ENCODE measurements around the gene DDX51.

DNA sequence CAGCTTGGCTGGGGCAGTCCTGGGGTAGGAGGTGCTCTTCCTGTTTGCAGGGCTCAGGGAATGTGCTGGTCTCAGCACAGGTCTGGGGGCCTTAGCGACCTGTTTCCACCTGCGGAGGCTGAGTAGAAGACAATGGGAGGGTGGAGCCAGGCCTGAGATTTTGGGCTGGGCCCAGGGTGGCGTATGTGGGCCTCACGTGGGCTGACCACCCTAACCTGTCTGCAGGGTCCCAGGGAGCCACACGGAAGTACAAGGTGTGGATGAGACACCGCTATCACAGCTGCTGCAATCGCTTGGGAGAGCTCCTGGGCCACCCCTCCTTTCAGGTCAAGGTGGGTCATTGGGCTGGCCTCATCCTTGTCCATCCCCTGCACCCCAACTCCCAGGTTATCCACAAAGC lies 1.2 kb upstream of the DDX51 start:
- TF ChIP-seq POLR2AphosphoS5 (IDR thresholded peaks at IDR 0.05; ENCODE audit: low read depth, low read length) (no peak), SIN3A (IDR thresholded peaks at IDR 0.05; ENCODE audit: borderline replicate concordance, insufficient read depth, low read length) (no peak), REST (IDR thresholded peaks at IDR 0.05; ENCODE audit: insufficient read depth in 1 of 2, low read depth in 2 of 2, low read length in 2 of 2) (no peak)

All from PFSK-1 (cell line).